ENCODE data around the gene ADAMTSL5. TPM values are rescaled to one million over a fixed set of nuclear protein-coding genes. Genes with fewer than 3 reads are reported as not detected.

ADAMTSL5 gene
- polyA plus RNA-seq, 4 donors = 0.24 to 1.5 (median 0.80) TPM

- DNase-seq (ENCODE audit: low read depth in 4 of 4, low spot score in 3 of 4) = no peak
Measured at GRCh38 chr19:1469255-1470054, 43.4 kb downstream of the ADAMTSL5 start.

GRCh38 chr19:1468821-1469254 lies 44.0 kb downstream of the ADAMTSL5 start:
- DNase-seq (ENCODE audit: low read depth in 4 of 4, low spot score in 3 of 4) = no peak

GRCh38 chr19:1468274-1468820 lies 44.5 kb downstream of the ADAMTSL5 start:
- DNase-seq (ENCODE audit: low read depth in 4 of 4, low spot score in 3 of 4) = no peak

- DNase-seq (ENCODE audit: low read depth in 4 of 4, low spot score in 3 of 4) = no peak
Measured at GRCh38 chr19:1467490-1468273, 45.1 kb downstream of the ADAMTSL5 start.

GRCh38 chr19:1467215-1467489 lies 45.7 kb downstream of the ADAMTSL5 start:
- DNase-seq (ENCODE audit: low read depth in 4 of 4, low spot score in 3 of 4) = no peak

GRCh38 chr19:1466461-1467214 lies 46.2 kb downstream of the ADAMTSL5 start:
- no peak for DNase-seq (ENCODE audit: low read depth in 4 of 4, low spot score in 3 of 4)

GRCh38 chr19:1466018-1466460 lies 46.8 kb downstream of the ADAMTSL5 start:
- no peak for DNase-seq (ENCODE audit: low read depth in 4 of 4, low spot score in 3 of 4)

GRCh38 chr19:1465191-1466016 lies 47.4 kb downstream of the ADAMTSL5 start:
- no peak for DNase-seq (ENCODE audit: low read depth in 4 of 4, low spot score in 3 of 4)

GRCh38 chr19:1461862-1462261 lies 51.0 kb downstream of the ADAMTSL5 start:
- no peak for DNase-seq (ENCODE audit: low read depth in 4 of 4, low spot score in 3 of 4)

- no peak for DNase-seq (ENCODE audit: low read depth in 4 of 4, low spot score in 3 of 4)
Measured at GRCh38 chr19:1460033-1460995, 52.5 kb downstream of the ADAMTSL5 start.

GRCh38 chr19:1459479-1459878 lies 53.3 kb downstream of the ADAMTSL5 start:
- DNase-seq (ENCODE audit: low read depth in 4 of 4, low spot score in 3 of 4) = no peak

- no peak for DNase-seq (ENCODE audit: low read depth in 4 of 4, low spot score in 3 of 4)
Measured at GRCh38 chr19:1457892-1458291, 54.9 kb downstream of the ADAMTSL5 start.

GRCh38 chr19:1457031-1457739 lies 55.6 kb downstream of the ADAMTSL5 start:
- no peak for DNase-seq (ENCODE audit: low read depth in 4 of 4, low spot score in 3 of 4)

GRCh38 chr19:1456121-1456900 lies 56.5 kb downstream of the ADAMTSL5 start:
- no peak for DNase-seq (ENCODE audit: low read depth in 4 of 4, low spot score in 3 of 4)

GRCh38 chr19:1455336-1456120 lies 57.3 kb downstream of the ADAMTSL5 start:
- no peak for DNase-seq (ENCODE audit: low read depth in 4 of 4, low spot score in 3 of 4)

Measured in right renal pelvis (tissue), 4 donors.